ENCODE results near the gene WDR54.

GRCh38 chr2:74391209-74391579 is 30.3 kb upstream of the WDR54 start:
- TF ChIP-seq CTCF (conservative IDR thresholded peaks at IDR 0.05; ENCODE audit: low read depth, low read length) (no peak), EZH2 (IDR thresholded peaks at IDR 0.05; ENCODE audit: low read length, unreplicated experiment) (no peak), EZH2phosphoT487 (IDR thresholded peaks at IDR 0.05; ENCODE audit: borderline replicate concordance, low read length) (no peak)
